ENCODE measurements around the gene ZNF302. TPM values are rescaled to one million over a fixed set of nuclear protein-coding genes. Genes with fewer than 3 reads are reported as not detected.

The ZNF302 gene
- polyA plus RNA-seq, 1 of the 3 experiments (the other 2 are of a cell fraction): 14.3 TPM

GRCh38 chr19:34669305-34669704 lies 8.2 kb upstream of the ZNF302 start:
- no peak overlapping the region for H3K4me2 ChIP-seq
- WGBS (ENCODE audit: low lambda C conversion rate): 73% methylated on average over 6 of the region's 7 CpGs
- no peaks in the 10 kb centered on the region for H3K9me2 ChIP-seq
- no peaks in the 10 kb centered on the region for H4K20me1 ChIP-seq (ENCODE audit: insufficient read depth)
- no peaks in the 10 kb centered on the region for H3K79me2 ChIP-seq (ENCODE audit: insufficient read depth)
- H3K27me3 ChIP-seq (ENCODE audit: insufficient read depth): no peaks in the 10 kb centered on the region
- peaks cover 0 to 10% of the 10 kb centered on the region in 2 experiments; a peak in 1 of 4 replicates for H3K4me1 ChIP-seq (ENCODE audit: control insufficient read depth in 1 of 2, insufficient read depth in 2 of 2, low read depth in 1 of 2, low read length in 1 of 2)
- TF ChIP-seq FOXM1 (IDR thresholded peaks at IDR 0.05; ENCODE audit: low read depth) (no peak), SMC3 (IDR thresholded peaks at IDR 0.05; ENCODE audit: low read depth, low read length) (no peak), NFIC (IDR thresholded peaks at IDR 0.05; ENCODE audit: borderline replicate concordance) (no peak), USF2 (IDR thresholded peaks at IDR 0.05; ENCODE audit: borderline replicate concordance, low read depth, low read length) (no peak), MXI1 (IDR thresholded peaks at IDR 0.05; ENCODE audit: low read depth, low read length) (no peak), RAD21 (IDR thresholded peaks at IDR 0.05; ENCODE audit: low read length) (no peak), RCOR1 (IDR thresholded peaks at IDR 0.05; ENCODE audit: low read length) (no peak), GABPA (IDR thresholded peaks at IDR 0.05; ENCODE audit: low read depth) (no peak), MAX (IDR thresholded peaks at IDR 0.05; ENCODE audit: low read depth) (no peak), FOXJ3 (CRISPR knock-in tag; IDR thresholded peaks at IDR 0.05) (no peak), FOSL2 (IDR thresholded peaks at IDR 0.05; ENCODE audit: borderline replicate concordance, low read depth) (no peak), REST (IDR thresholded peaks at IDR 0.05; ENCODE audit: low read depth, low read length) (no peak), YY1 (IDR thresholded peaks at IDR 0.05; ENCODE audit: low read depth) (no peak), PBX3 (IDR thresholded peaks at IDR 0.05) (no peak), EZH2phosphoT487 (IDR thresholded peaks at IDR 0.05; ENCODE audit: borderline replicate concordance, low read depth) (no peak), TCF12 (IDR thresholded peaks at IDR 0.05) (no peak), RFX5 (IDR thresholded peaks at IDR 0.05; ENCODE audit: low read length) (no peak), EP300 (IDR thresholded peaks at IDR 0.05; ENCODE audit: borderline replicate concordance in 1 of 2, low read depth in 1 of 2, low read length in 1 of 2) (no peak), MEF2A (IDR thresholded peaks at IDR 0.05; ENCODE audit: borderline replicate concordance, low read depth) (no peak), RXRA (IDR thresholded peaks at IDR 0.05; ENCODE audit: borderline replicate concordance, low read depth) (no peak)
- ChIA-PET CTCF (interaction anchor here (0.6 to 1.8 kb wide), 2 partner anchors 30 to 58 kb away, joined by 3 to 7 read pairs; no protein-coding TSS in a partner anchor), POLR2A (no interaction called here)
- no peak for DNase-seq
- no peak overlapping the region for H3K4me3 ChIP-seq (ENCODE audit: low read depth in 2 of 2, low read length in 1 of 2)
- no peak overlapping the region for H3K9ac ChIP-seq
- no peak overlapping the region for H3K27ac ChIP-seq (ENCODE audit: low read depth in 2 of 2, low read length in 1 of 2)
- no peak overlapping the region for H2AFZ ChIP-seq (ENCODE audit: low read depth)
- H3F3A ChIP-seq (replicated peaks; ENCODE audit: insufficient read depth): no peaks in the 10 kb centered on the region
- no peaks in the 10 kb centered on the region for H3K36me3 ChIP-seq (replicated peaks in 1 of 2; ENCODE audit: control insufficient read depth in 1 of 2, insufficient read depth in 2 of 2, low read length in 1 of 2)
- H3K9me3 ChIP-seq: no peaks in the 10 kb centered on the region
